ENCODE results near the gene CXCL16. TPM values are rescaled to one million over a fixed set of nuclear protein-coding genes. Genes with fewer than 3 reads are reported as not detected.
"Not testable (repeated sequence)": the region's sequence is repeated elsewhere in the genome, so short reads cannot be mapped to it uniquely, and the experiment has no call there.

Gene CXCL16
- polyA plus RNA-seq, 3 donors, result 10.2 to 16.1 (median 14.1) TPM

- DNase-seq, result no peak
Measured at GRCh38 chr17:4701116-4701515, 38.6 kb downstream of the CXCL16 start.

- DNase-seq, result not testable (repeated sequence)
Measured at GRCh38 chr17:4699401-4700056, 40.2 kb downstream of the CXCL16 start.

- no peak for DNase-seq
Measured at GRCh38 chr17:4696437-4696805, 43.3 kb downstream of the CXCL16 start.

GRCh38 chr17:4693416-4693815, 46.3 kb downstream of the CXCL16 start:
- no peak for DNase-seq

GRCh38 chr17:4691686-4692085, 48.0 kb downstream of the CXCL16 start:
- DNase-seq, result no peak

GRCh38 chr17:4690745-4691144, 49.0 kb downstream of the CXCL16 start:
- DNase-seq, result no peak

- not testable (repeated sequence) for DNase-seq
Measured at GRCh38 chr17:4689872-4690271, 49.9 kb downstream of the CXCL16 start.

GRCh38 chr17:4683739-4684138, 56.0 kb downstream of the CXCL16 start:
- DNase-seq, result not testable (repeated sequence)

Other genes starting within 250 kb of the CXCL16 start
- gene SPNS2, start 241.0 kb downstream of the CXCL16 start, polyA plus RNA-seq (ENCODE audit: insufficient read length in 3 of 3), result 10 to 100 TPM; 44.2 to 53.6 (median 48.2) TPM
- 10 to 100 TPM; 44.5 to 48.2 (median 45.1) TPM for gene MYBBP1A, start 184.5 kb downstream of the CXCL16 start, polyA plus RNA-seq (ENCODE audit: insufficient read length in 3 of 3)
- 1 to 10 TPM; 8.2 to 9.5 (median 8.3) TPM for gene GGT6, start 179.4 kb downstream of the CXCL16 start, polyA plus RNA-seq (ENCODE audit: insufficient read length in 3 of 3)
- gene SMTNL2, start 155.4 kb downstream of the CXCL16 start, polyA plus RNA-seq (ENCODE audit: insufficient read length in 3 of 3), result 10 to 100 TPM; 67.4 to 70.0 (median 67.8) TPM
- under 1 TPM; 0.22 to 0.56 (median 0.47) TPM for gene ALOX15, start 98.2 kb downstream of the CXCL16 start, polyA plus RNA-seq (ENCODE audit: insufficient read length in 3 of 3)
- 10 to 100 TPM; 50.9 to 56.5 (median 51.3) TPM for gene PELP1, start 35.8 kb downstream of the CXCL16 start, polyA plus RNA-seq (ENCODE audit: insufficient read length in 3 of 3)
- gene ARRB2, start 29.3 kb downstream of the CXCL16 start, polyA plus RNA-seq (ENCODE audit: insufficient read length in 3 of 3), result 10 to 100 TPM; 32.8 to 36.6 (median 36.5) TPM
- 10 to 100 TPM; 27.3 to 29.7 (median 27.6) TPM for gene MED11, start 8.5 kb downstream of the CXCL16 start, polyA plus RNA-seq (ENCODE audit: insufficient read length in 3 of 3)
- gene ZMYND15, start 95 bp downstream of the CXCL16 start, polyA plus RNA-seq (ENCODE audit: insufficient read length in 3 of 3), result 1 to 10 TPM in 1 of 3 donors, under 1 TPM in 2; 0.37 to 1.0 (median 0.58) TPM
- gene TM4SF5, start 32.0 kb upstream of the CXCL16 start, polyA plus RNA-seq (ENCODE audit: insufficient read length in 3 of 3), result 1 to 10 TPM; 2.4 to 3.7 (median 2.5) TPM
- under 1 TPM; 0.39 to 0.74 (median 0.65) TPM for gene VMO1, start 46.4 kb upstream of the CXCL16 start, polyA plus RNA-seq (ENCODE audit: insufficient read length in 3 of 3)
- gene GLTPD2, start 49.0 kb upstream of the CXCL16 start, polyA plus RNA-seq (ENCODE audit: insufficient read length in 3 of 3), result 10 to 100 TPM; 10.7 to 14.5 (median 12.5) TPM
- gene PSMB6, start 56.2 kb upstream of the CXCL16 start, polyA plus RNA-seq (ENCODE audit: insufficient read length in 3 of 3), result 100 to 1,000 TPM; 130 to 146 (median 145) TPM
- 10 to 100 TPM; 35.1 to 53.7 (median 45.2) TPM for gene PLD2, start 67.2 kb upstream of the CXCL16 start, polyA plus RNA-seq (ENCODE audit: insufficient read length in 3 of 3)
- gene MINK1, start 93.4 kb upstream of the CXCL16 start, polyA plus RNA-seq (ENCODE audit: insufficient read length in 3 of 3), result 10 to 100 TPM; 51.2 to 70.4 (median 69.7) TPM
- 1 to 10 TPM; 1.6 to 2.1 (median 1.8) TPM for gene C17orf107, start 159.6 kb upstream of the CXCL16 start, polyA plus RNA-seq (ENCODE audit: insufficient read length in 3 of 3)
- 1 to 10 TPM; 1.1 to 2.7 (median 1.4) TPM for gene CHRNE, start 163.2 kb upstream of the CXCL16 start, polyA plus RNA-seq (ENCODE audit: insufficient read length in 3 of 3)
- 1 to 10 TPM; 2.1 to 2.7 (median 2.6) TPM for gene GP1BA, start 192.3 kb upstream of the CXCL16 start, polyA plus RNA-seq (ENCODE audit: insufficient read length in 3 of 3)
- 10 to 100 TPM; 77.1 to 93.9 (median 85.5) TPM for gene SLC25A11, start 200.1 kb upstream of the CXCL16 start, polyA plus RNA-seq (ENCODE audit: insufficient read length in 3 of 3)
- 100 to 1,000 TPM; 129 to 146 (median 134) TPM for gene RNF167, start 200.3 kb upstream of the CXCL16 start, polyA plus RNA-seq (ENCODE audit: insufficient read length in 3 of 3)
- 100 to 1,000 TPM; 401 to 502 (median 460) TPM for gene PFN1, start 208.6 kb upstream of the CXCL16 start, polyA plus RNA-seq (ENCODE audit: insufficient read length in 3 of 3)
- gene ENO3, start 211.2 kb upstream of the CXCL16 start, polyA plus RNA-seq (ENCODE audit: insufficient read length in 3 of 3), result 10 to 100 TPM; 26.2 to 30.9 (median 28.9) TPM
- gene SPAG7, start 227.9 kb upstream of the CXCL16 start, polyA plus RNA-seq (ENCODE audit: insufficient read length in 3 of 3), result 100 to 1,000 TPM in 1 of 3 donors, 10 to 100 TPM in 2; 99.6 to 111 (median 100.0) TPM
- gene CAMTA2, start 247.7 kb upstream of the CXCL16 start, polyA plus RNA-seq (ENCODE audit: insufficient read length in 3 of 3), result 10 to 100 TPM; 25.3 to 35.7 (median 34.8) TPM

Measured in renal pelvis (tissue), 4 donors.